KOPT-K1 (cell line): ENCODE data around the gene TRMT6.

Experiments used
- H3K27ac ChIP-seq: fragments of 200-600 bp; sonication (generic); 2 replicates; pipeline ENCODE4 v1.5.1; 2016; ENCODE audit warnings: antibody characterized with exemption, mild to moderate bottlenecking, low read depth, low read length; ENCODE audit not compliant: poor library complexity, severe bottlenecking
- H3K36me3 ChIP-seq: fragments of 200-600 bp; sonication (generic); 2 replicates; pipeline ENCODE4 v1.5.1; 2017; ENCODE audit warnings: antibody characterized with exemption, mild to moderate bottlenecking, low read length, moderate library complexity; ENCODE audit not compliant: insufficient read depth
- H3K9me3 ChIP-seq: fragments of 200-600 bp; sonication (generic); 2 replicates; pipeline ENCODE4 v1.5.1; 2017; ENCODE audit warnings: antibody characterized with exemption, low read length, mild to moderate bottlenecking; ENCODE audit not compliant: insufficient read depth, poor library complexity, severe bottlenecking

The TRMT6 gene

GRCh38 chr20:5928836-5929715 lies 21.3 kb downstream of the TRMT6 start:
- no peaks in the 10 kb centered on the region for H3K9me3 ChIP-seq
- H3K27ac ChIP-seq = no peak overlapping the region
- no peaks in the 10 kb centered on the region for H3K36me3 ChIP-seq

DNA sequence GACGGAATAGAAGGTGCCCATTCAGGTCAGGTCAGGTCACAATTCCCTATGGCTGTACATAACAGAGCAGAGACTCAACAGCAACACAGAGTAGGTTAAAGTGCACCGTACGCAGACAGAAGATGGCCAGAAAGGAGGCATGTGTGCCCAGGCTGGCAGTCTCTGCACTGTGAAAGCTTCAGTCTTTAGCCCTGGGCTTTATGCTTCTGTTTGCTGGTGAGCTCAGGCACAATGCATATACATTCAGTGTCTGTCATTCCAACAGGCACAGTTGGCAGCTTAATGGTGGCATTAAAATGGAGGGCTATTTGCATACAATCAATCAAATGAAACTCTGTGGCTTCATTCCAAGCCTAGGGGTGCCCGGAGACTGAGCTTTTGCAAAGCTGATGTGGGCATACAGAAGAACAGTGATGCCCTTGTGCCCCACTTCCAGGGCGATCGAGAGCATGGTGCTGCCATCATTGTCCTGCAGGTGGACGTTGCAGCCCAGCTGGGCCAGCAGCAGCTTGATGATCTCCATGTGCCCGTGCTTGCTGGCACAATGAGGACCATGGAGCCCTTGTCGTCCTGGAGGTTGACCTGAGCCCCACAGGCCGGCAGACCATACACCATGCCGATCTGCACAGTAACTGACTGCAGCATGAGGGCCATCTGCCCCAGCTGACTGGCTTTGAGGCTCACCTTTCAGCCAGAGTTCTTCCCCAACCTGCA lies 22.4 kb downstream of the TRMT6 start:
- Histone ChIP-seq H3K27ac (no peak overlapping the region), H3K9me3 (no peaks in the 10 kb centered on the region), H3K36me3 (no peaks in the 10 kb centered on the region)

GRCh38 chr20:5925551-5925950 lies 24.8 kb downstream of the TRMT6 start:
- Histone ChIP-seq H3K9me3 (no peaks in the 10 kb centered on the region), H3K36me3 (no peaks in the 10 kb centered on the region), H3K27ac (no peak overlapping the region)

DNA sequence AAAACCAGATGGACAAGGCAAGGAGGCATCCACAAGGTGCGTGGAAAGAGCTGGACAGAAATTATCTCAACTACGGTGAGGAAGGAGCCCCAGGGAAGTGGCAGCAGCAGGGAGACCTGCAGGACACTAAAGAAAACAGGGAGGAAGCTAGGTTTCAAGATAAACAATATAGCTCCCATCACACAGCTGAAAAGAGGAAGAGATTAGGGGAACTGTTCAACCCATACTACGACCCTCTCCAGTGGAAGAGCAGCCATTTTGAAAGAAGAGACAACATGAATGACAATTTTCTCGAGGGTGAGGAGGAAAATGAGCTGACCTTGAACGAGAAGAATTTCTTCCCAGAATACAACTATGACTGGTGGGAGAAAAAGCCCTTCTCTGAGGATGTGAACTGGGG lies 26.8 kb downstream of the TRMT6 start:
- H3K27ac ChIP-seq = no peak overlapping the region
- H3K9me3 ChIP-seq = no peaks in the 10 kb centered on the region
- no peaks in the 10 kb centered on the region for H3K36me3 ChIP-seq

GRCh38 chr20:5920581-5920980 lies 29.8 kb downstream of the TRMT6 start:
- Histone ChIP-seq H3K9me3 (no peaks in the 10 kb centered on the region), H3K36me3 (no peaks in the 10 kb centered on the region), H3K27ac (no peak overlapping the region)

DNA sequence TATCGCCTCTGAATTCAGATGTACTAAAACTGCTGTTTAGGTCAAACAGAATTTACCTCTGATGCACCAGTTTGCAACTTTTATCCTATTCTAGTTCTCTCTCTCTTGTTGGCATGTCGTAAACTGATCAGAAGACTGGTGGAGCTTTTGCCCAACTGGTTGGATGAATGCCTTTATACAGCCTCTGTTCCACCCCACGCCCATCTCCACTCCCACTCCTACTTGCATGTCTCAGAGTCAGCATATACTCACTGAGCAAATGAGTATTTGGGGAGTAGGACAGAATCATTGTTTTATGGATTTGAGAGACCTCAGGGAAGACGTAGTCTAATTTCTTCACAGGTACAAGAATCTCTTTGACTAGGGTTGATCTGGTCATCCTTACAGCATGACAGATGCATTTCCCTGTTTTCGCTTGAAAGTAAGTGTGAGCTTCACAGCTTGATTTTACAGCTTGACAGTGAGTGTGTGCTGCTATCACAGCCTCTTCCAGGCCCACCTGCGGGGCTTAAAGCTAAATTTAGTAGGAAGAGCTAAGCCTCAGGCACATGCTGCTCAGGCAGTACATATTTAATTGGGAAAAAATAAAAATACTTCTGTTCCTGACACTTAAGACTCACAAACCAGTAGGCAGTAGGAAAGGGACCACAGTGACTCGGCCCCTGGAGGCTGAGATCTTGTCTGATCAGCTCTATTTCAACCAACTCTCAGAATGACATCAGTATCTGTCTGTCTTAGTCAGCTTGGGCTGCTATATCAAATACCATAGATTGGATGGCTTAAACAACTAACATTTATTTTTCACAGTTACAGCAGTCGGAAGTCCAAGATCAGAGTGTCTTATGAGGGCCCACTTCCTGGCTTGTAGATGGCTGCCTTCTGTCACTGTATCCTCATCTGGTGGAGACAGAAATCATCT lies 30.4 kb downstream of the TRMT6 start:
- no peaks in the 10 kb centered on the region for H3K36me3 ChIP-seq
- no peaks in the 10 kb centered on the region for H3K9me3 ChIP-seq
- no peak overlapping the region for H3K27ac ChIP-seq

DNA sequence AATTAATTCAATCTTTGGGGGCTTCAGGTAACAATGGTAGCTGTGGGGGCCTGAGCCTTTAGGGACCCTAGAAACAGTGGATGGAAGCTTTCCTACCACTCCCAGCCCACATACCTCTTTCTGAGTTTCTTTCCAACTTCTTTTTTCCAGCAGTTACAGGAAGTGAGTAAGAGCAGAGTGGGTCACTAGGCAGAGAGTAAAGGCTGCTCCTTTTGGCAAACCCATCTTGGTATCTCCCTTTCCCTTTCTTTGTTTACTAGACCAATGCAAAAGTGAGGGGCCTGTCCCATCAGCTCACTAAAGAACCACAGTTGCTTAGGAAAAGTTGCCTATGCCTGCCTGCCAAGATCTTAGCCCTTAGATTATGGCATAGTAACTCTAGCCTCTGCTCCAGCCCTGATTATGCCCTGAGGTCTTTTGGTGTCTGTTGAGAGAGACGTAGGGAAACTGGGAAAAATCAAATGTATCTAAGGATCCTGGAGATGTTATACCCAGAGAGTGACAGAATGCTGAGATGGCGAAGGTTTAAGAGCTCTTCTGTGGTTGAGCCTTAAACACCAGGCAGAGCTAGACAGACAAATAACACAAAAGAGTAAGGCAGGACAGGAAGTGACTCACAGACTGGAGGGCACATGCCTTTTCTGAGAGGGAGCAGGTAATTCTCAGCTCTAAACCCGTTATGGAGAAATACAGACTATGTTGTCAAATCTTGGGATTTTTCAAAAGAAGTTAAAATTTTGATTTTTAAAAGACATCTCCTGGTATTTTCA lies 31.3 kb downstream of the TRMT6 start:
- Histone ChIP-seq H3K27ac (no peak overlapping the region), H3K36me3 (no peaks in the 10 kb centered on the region)

GRCh38 chr20:5914859-5915258 lies 35.5 kb downstream of the TRMT6 start:
- H3K9me3 ChIP-seq = no peaks in the 10 kb centered on the region
- no peak overlapping the region for H3K27ac ChIP-seq
- H3K36me3 ChIP-seq = no peaks in the 10 kb centered on the region

More for the DNA sequence above, 31.3 kb downstream of the TRMT6 start:
- H3K9me3 ChIP-seq = no peaks in the 10 kb centered on the region

GRCh38 chr20:5913166-5913565 lies 37.2 kb downstream of the TRMT6 start:
- Histone ChIP-seq H3K27ac (no peak overlapping the region), H3K9me3 (no peaks in the 10 kb centered on the region), H3K36me3 (no peaks in the 10 kb centered on the region)

DNA sequence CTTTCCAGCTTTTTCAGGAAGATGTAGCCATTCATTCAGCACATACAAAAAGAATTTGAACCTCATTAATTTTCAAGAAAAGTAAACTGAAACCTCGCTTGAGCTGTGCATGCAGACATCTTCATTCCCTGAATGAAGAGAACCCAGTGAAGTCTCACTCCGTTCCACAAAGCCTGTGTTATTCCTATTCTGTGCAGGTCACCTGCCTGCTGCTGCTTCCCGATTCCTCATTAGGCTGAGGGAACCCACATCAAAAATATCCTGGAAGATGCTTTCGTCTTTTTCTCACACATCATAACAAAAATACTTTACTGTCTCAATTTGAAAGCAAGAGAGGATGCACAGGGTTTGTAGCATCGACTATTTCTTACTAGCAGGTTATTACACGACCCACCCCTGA lies 40.1 kb downstream of the TRMT6 start:
- no peaks in the 10 kb centered on the region for H3K36me3 ChIP-seq
- no peaks in the 10 kb centered on the region for H3K9me3 ChIP-seq
- H3K27ac ChIP-seq = no peak overlapping the region

GRCh38 chr20:5908981-5909380 lies 41.4 kb downstream of the TRMT6 start:
- H3K9me3 ChIP-seq = no peaks in the 10 kb centered on the region
- no peaks in the 10 kb centered on the region for H3K36me3 ChIP-seq
- no peak overlapping the region for H3K27ac ChIP-seq

DNA sequence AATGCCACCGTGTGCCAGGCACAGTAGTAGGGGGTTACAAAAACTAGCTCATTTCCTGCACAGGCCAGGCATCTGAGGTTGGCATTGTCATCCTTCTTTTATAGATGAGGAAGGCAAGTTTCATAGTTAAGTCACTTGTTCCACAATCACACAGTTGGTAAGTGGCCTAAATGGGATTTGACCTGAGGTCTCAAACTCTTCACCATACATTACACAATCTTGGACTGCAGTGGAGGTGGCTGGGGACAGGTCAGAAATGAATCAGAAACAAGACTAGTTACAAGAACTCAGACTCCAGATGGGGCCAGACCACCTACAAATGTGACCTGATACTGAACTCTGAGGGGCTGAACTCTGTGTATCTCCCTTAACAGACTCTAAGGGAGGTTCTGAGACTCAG lies 49.4 kb downstream of the TRMT6 start:
- H3K36me3 ChIP-seq = no peaks in the 10 kb centered on the region
- H3K9me3 ChIP-seq = peaks cover 5% of the 10 kb centered on the region
- H3K27ac ChIP-seq = no peak overlapping the region

GRCh38 chr20:5899444-5899843 lies 50.9 kb downstream of the TRMT6 start:
- no peak overlapping the region for H3K27ac ChIP-seq
- no peaks in the 10 kb centered on the region for H3K36me3 ChIP-seq
- peaks cover 5% of the 10 kb centered on the region for H3K9me3 ChIP-seq

- Histone ChIP-seq H3K27ac (no peak overlapping the region), H3K36me3 (no peaks in the 10 kb centered on the region), H3K9me3 (peaks cover 5% of the 10 kb centered on the region)
Observed at GRCh38 chr20:5895626-5896025, 54.7 kb downstream of the TRMT6 start.
